ENCODE measurements around the gene RING1.

DNA sequence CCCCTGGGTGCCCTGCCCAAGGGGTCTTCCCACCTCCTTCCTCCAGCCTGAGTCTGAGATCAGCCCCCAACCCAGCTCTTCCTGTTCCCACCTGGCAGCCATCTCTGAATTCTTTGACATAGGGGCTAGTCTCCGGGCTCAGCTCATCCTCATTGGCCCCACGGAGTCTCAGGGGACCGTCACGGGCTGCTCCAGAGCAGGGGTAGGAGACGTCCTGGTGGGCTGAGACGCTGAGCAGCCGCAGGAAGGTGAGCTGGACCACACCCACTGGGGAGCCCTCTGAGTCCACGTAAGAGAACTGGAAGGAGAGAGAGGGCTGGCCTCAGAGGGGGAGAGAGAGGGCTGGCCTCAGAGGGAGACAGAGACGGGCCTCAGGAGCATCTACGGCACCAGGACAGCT lies 44.1 kb upstream of the RING1 start:
- TF ChIP-seq, protein P1, sequence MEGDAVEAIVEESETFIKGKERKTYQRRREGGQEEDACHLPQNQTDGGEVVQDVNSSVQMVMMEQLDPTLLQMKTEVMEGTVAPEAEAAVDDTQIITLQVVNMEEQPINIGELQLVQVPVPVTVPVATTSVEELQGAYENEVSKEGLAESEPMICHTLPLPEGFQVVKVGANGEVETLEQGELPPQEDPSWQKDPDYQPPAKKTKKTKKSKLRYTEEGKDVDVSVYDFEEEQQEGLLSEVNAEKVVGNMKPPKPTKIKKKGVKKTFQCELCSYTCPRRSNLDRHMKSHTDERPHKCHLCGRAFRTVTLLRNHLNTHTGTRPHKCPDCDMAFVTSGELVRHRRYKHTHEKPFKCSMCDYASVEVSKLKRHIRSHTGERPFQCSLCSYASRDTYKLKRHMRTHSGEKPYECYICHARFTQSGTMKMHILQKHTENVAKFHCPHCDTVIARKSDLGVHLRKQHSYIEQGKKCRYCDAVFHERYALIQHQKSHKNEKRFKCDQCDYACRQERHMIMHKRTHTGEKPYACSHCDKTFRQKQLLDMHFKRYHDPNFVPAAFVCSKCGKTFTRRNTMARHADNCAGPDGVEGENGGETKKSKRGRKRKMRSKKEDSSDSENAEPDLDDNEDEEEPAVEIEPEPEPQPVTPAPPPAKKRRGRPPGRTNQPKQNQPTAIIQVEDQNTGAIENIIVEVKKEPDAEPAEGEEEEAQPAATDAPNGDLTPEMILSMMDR (conservative IDR thresholded peaks at IDR 0.05; ENCODE audit: low read depth in 2 of 2), result no peak
- TF ChIP-seq EZH2 (IDR thresholded peaks at IDR 0.05; ENCODE audit: low read depth, unreplicated experiment) (no peak), POLR2AphosphoS5 (IDR thresholded peaks at IDR 0.05; ENCODE audit: low read depth) (no peak), EZH2phosphoT487 (IDR thresholded peaks at IDR 0.05; ENCODE audit: unreplicated experiment) (no peak)
- TF ChIP-seq, protein P2, sequence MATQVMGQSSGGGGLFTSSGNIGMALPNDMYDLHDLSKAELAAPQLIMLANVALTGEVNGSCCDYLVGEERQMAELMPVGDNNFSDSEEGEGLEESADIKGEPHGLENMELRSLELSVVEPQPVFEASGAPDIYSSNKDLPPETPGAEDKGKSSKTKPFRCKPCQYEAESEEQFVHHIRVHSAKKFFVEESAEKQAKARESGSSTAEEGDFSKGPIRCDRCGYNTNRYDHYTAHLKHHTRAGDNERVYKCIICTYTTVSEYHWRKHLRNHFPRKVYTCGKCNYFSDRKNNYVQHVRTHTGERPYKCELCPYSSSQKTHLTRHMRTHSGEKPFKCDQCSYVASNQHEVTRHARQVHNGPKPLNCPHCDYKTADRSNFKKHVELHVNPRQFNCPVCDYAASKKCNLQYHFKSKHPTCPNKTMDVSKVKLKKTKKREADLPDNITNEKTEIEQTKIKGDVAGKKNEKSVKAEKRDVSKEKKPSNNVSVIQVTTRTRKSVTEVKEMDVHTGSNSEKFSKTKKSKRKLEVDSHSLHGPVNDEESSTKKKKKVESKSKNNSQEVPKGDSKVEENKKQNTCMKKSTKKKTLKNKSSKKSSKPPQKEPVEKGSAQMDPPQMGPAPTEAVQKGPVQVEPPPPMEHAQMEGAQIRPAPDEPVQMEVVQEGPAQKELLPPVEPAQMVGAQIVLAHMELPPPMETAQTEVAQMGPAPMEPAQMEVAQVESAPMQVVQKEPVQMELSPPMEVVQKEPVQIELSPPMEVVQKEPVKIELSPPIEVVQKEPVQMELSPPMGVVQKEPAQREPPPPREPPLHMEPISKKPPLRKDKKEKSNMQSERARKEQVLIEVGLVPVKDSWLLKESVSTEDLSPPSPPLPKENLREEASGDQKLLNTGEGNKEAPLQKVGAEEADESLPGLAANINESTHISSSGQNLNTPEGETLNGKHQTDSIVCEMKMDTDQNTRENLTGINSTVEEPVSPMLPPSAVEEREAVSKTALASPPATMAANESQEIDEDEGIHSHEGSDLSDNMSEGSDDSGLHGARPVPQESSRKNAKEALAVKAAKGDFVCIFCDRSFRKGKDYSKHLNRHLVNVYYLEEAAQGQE (IDR thresholded peaks at IDR 0.05; ENCODE audit: unreplicated experiment), result no peak

Measured in GM23338 (cell line).